Gastrocnemius medialis (tissue), 4 donors: ENCODE results near the gene KLHL29.

Source experiments
- CTCF ChIP-seq, 5 experiments: fragments of 450-650 bp in 3 of 5; fragments of 200-600 bp in 2 of 5; sonication (generic) in 2 of 5; IDR thresholded peaks in 4 of 5; conservative IDR thresholded peaks in 1 of 5; 1 replicate in 4 of 5; 2 replicates in 1 of 5; pipeline ENCODE4 v1.5.1; 2016 to 2019; ENCODE audit warnings: antibody characterized with exemption in 5 of 5, mild to moderate bottlenecking in 3 of 5, moderate library complexity in 3 of 5
- POLR2A ChIP-seq, 2 donors: fragments of 450-650 bp; IDR thresholded peaks; one replicate each; pipeline ENCODE4 v1.6.1; 2017; ENCODE audit warnings: antibody characterized with exemption in 2 of 2, mild to moderate bottlenecking in 2 of 2, moderate library complexity in 2 of 2

DNA sequence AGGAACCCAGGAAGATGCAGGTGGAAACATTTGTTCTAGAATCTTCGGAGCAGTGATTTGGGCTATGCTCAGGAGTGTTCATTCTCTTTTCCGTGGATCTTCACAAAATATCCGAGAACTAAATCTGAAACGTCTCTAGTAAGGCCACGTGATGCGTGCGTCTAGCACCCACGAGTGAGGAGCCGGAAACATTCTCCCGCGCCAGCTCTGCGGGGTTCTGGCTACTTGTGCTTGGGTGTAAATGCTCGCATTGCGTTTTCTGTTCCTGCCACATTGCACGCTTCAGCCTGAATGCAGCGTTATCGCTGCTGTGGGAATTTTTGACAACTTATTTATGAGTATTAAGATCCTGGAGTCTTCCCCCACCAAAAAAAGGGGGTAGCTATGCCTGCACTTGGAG lies 71.4 kb downstream of the KLHL29 start:
- no peak for TF ChIP-seq CTCF (IDR thresholded peaks at IDR 0.05 in 4 of 5, conservative IDR thresholded peaks at IDR 0.05 in 1 of 5)
- no peak for TF ChIP-seq POLR2A (IDR thresholded peaks at IDR 0.05)
